Brain microvascular endothelial cell (primary cell): ENCODE results near the gene CSMD2.

Experiments used
- DNase-seq: peaks from one replicate; pipeline ENCODE4 v3.0.0-alpha.2; 2020
- H3K27ac ChIP-seq: fragments of 250-450 bp; sonication (Bioruptor Pico); 2 replicates; pipeline ENCODE4 v1.5.1; 2020; ENCODE audit warnings: mild to moderate bottlenecking, moderate library complexity
- H3K27me3 ChIP-seq: fragments of 250-450 bp; sonication (Bioruptor Pico); replicated peaks from 2 replicates; pipeline ENCODE4 v1.5.1; 2020; ENCODE audit warnings: mild to moderate bottlenecking
- H3K36me3 ChIP-seq: fragments of 250-450 bp; sonication (Bioruptor Pico); replicated peaks from 2 replicates; pipeline ENCODE4 v1.5.1; 2020; ENCODE audit warnings: mild to moderate bottlenecking
- H3K4me3 ChIP-seq: 2 replicates; pipeline ENCODE4 v1.5.1; 2011; ENCODE audit warnings: low read depth, mild to moderate bottlenecking, control low read depth, low read length, moderate library complexity
- CTCF ChIP-seq: IDR thresholded peaks from 2 replicates; pipeline ENCODE4 v1.5.1; 2011; ENCODE audit warnings: low read depth, mild to moderate bottlenecking, moderate library complexity, low read length, control low read depth, inconsistent platforms; ENCODE audit errors: missing control alignments
- in situ Hi-C: cut with HindIII; loops from 2 replicates; pipeline ENCODE4 v1.10.0; 2017; ENCODE audit warnings: low sequenced_read_pairs, low pct_ligation_motif_present

The CSMD2 gene

GRCh38 chr1:33925586-33925985 is 239.4 kb downstream of the CSMD2 start:
- Histone ChIP-seq H3K27ac (no peak overlapping the region), H3K27me3 (no peaks in the 10 kb centered on the region)
- in situ Hi-C loops: no loop called here

GRCh38 chr1:33921281-33921680 is 243.7 kb downstream of the CSMD2 start:
- Histone ChIP-seq H3K27ac (no peak overlapping the region), H3K4me3 (no peak overlapping the region), H3K36me3 (no peaks in the 10 kb centered on the region), H3K27me3 (no peaks in the 10 kb centered on the region)
- DNase-seq: no peak
- in situ Hi-C loops: no loop called here
- TF ChIP-seq CTCF: no peak

More at GRCh38 chr1:33925586-33925985, 239.4 kb downstream of the CSMD2 start:
- Histone ChIP-seq H3K36me3 (no peaks in the 10 kb centered on the region), H3K4me3 (no peak overlapping the region)
- DNase-seq: no peak
- TF ChIP-seq CTCF: no peak

- Histone ChIP-seq H3K4me3 (no peak overlapping the region), H3K36me3 (no peaks in the 10 kb centered on the region), H3K27me3 (no peaks in the 10 kb centered on the region), H3K27ac (no peak overlapping the region)
- TF ChIP-seq CTCF: no peak
- DNase-seq: no peak
- in situ Hi-C loops: no loop called here
These were observed 246.7 kb downstream of the CSMD2 start for GRCh38 chr1:33918368-33918767.

GRCh38 chr1:33916786-33917185 is 248.2 kb downstream of the CSMD2 start:
- in situ Hi-C loops: no loop called here
- Histone ChIP-seq H3K36me3 (no peaks in the 10 kb centered on the region), H3K27ac (no peak overlapping the region), H3K27me3 (no peaks in the 10 kb centered on the region), H3K4me3 (no peak overlapping the region)
- TF ChIP-seq CTCF: no peak
- DNase-seq: no peak

GRCh38 chr1:33914531-33914930 is 250.5 kb downstream of the CSMD2 start:
- H3K27ac ChIP-seq: no peak overlapping the region
- H3K27me3 ChIP-seq: no peaks in the 10 kb centered on the region
- no peak for DNase-seq
- no peaks in the 10 kb centered on the region for H3K36me3 ChIP-seq
- TF ChIP-seq CTCF: no peak
- in situ Hi-C loops: no loop called here
- H3K4me3 ChIP-seq: no peak overlapping the region

GRCh38 chr1:33908324-33908956 is 256.6 kb downstream of the CSMD2 start:
- in situ Hi-C loops: no loop called here
- H3K36me3 ChIP-seq: no peaks in the 10 kb centered on the region
- H3K4me3 ChIP-seq: no peak overlapping the region

More at GRCh38 chr1:33908324-33908956, 256.6 kb downstream of the CSMD2 start:
- TF ChIP-seq CTCF: no peak
- DNase-seq: no peak
- H3K27ac ChIP-seq: no peak overlapping the region
- H3K27me3 ChIP-seq: no peaks in the 10 kb centered on the region
